Tibial artery (tissue), 4 donors: ENCODE data around the gene ZNF544.
A peak's percentile ranks its signal among the peaks of the same experiment; 100 is the strongest.

Experiments
- DNase-seq, 2 donors: peaks; one replicate each; pipeline ENCODE4 v3.0.0-alpha.2; 2019
- H3K27ac ChIP-seq, 2 donors: fragments of 200-600 bp; sonication (generic) in 1 of 2; 1 replicate in 1 of 2; 2 replicates in 1 of 2; pipeline ENCODE4 v1.5.1; 2018 to 2019; ENCODE audit warnings: mild to moderate bottlenecking in 1 of 2
- H3K27me3 ChIP-seq, 2 donors: fragments of 200-600 bp; sonication (generic) in 1 of 2; one replicate each; pipeline versions ENCODE4 v1.5.1 to v1.6.0; 2016 to 2019
- H3K36me3 ChIP-seq, 3 donors: fragments of 200-600 bp; sonication (generic) in 2 of 3; one replicate each; pipeline ENCODE4 v1.5.1; 2016 to 2019; ENCODE audit warnings: mild to moderate bottlenecking in 2 of 3
- H3K4me1 ChIP-seq, 4 donors: fragments of 200-600 bp; sonication (generic) in 2 of 4; 1 replicate in 3 of 4; 2 replicates in 1 of 4; pipeline ENCODE4 v1.5.1; 2016 to 2019
- H3K4me3 ChIP-seq, 2 donors: fragments of 200-600 bp; sonication (generic) in 1 of 2; 1 replicate in 1 of 2; 2 replicates in 1 of 2; pipeline ENCODE4 v1.5.1; 2018 to 2019; ENCODE audit warnings: mild to moderate bottlenecking in 2 of 2
- H3K9me3 ChIP-seq, 3 donors: fragments of 200-600 bp; sonication (generic) in 1 of 3; one replicate each; pipeline ENCODE4 v1.5.1; 2016 to 2019
- CTCF ChIP-seq, 2 experiments: fragments of 200-600 bp in 1 of 2; fragments of 450-650 bp in 1 of 2; IDR thresholded peaks; one replicate each; pipeline ENCODE4 v1.5.1; 2017 to 2019; ENCODE audit warnings: antibody characterized with exemption in 2 of 2, mild to moderate bottlenecking in 1 of 2, moderate library complexity in 1 of 2
- intact Hi-C: fragments of 100-400 bp; cut with DNase I; formaldehyde crosslinking; loops from one replicate; pipeline ENCODE4 v1.15.0; 2023; ENCODE audit warnings: low total_unique reads

The ZNF544 gene

GRCh38 chr19:58228585-58229254 lies at the start of gene ZNF544:
TSS of gene ZNF544 (plus strand) at chr19:58228914. CDS start at chr19:58244024, 15,110 bp downstream.
- Histone ChIP-seq H3K4me1 (peaks cover 0 to 19% (median 11%) of the 10 kb centered on the region in 4 donors), H3K36me3 (peaks cover 41 to 44% (median 43%) of the 10 kb centered on the region in 3 donors), H3K27ac (peak within 1 kb of the TSS; percentile 79 to 87), H3K4me3 (peak within 1 kb of the TSS; percentile 82 to 90), H3K9me3 (peaks cover 0 to 86% (median 33%) of the 10 kb centered on the region in 3 donors), H3K27me3 (no peaks in the 10 kb centered on the region)
- TF ChIP-seq CTCF (IDR thresholded peaks at IDR 0.05) = no peak
- peak; percentile 35 to 78 for DNase-seq
- intact Hi-C loops = no loop called here

GRCh38 chr19:58181902-58182576 lies 46.7 kb upstream of the ZNF544 start:
- Histone ChIP-seq H3K9me3 (peaks cover 26 to 100% (median 94%) of the 10 kb centered on the region in 3 donors), H3K36me3 (peaks cover 47 to 87% (median 76%) of the 10 kb centered on the region in 3 donors)
- intact Hi-C loops = loop anchor here (5.0 to 10.0 kb wide), 2 partner anchors 93 to 120 kb away; partner anchors contain the start of gene ZNF8

GRCh38 chr19:58182577-58182988 lies 46.1 kb upstream of the ZNF544 start:
- TF ChIP-seq CTCF (IDR thresholded peaks at IDR 0.05) = no peak
- Histone ChIP-seq H3K27ac (peak overlapping the region; percentile 92 to 98), H3K27me3 (no peaks in the 10 kb centered on the region), H3K9me3 (peaks cover 27 to 100% (median 95%) of the 10 kb centered on the region in 3 donors), H3K4me1 (peaks cover 0 to 8% (median 4%) of the 10 kb centered on the region in 4 donors), H3K36me3 (peaks cover 51 to 88% (median 76%) of the 10 kb centered on the region in 3 donors), H3K4me3 (peak overlapping the region; percentile 71 to 88)
- no peak for DNase-seq
- intact Hi-C loops = loop anchor here (5.0 to 10.0 kb wide), 2 partner anchors 92 to 120 kb away; partner anchors contain the start of gene ZNF8

More at GRCh38 chr19:58181902-58182576, 46.7 kb upstream of the ZNF544 start:
- no peaks in the 10 kb centered on the region for H3K27me3 ChIP-seq
- TF ChIP-seq CTCF (IDR thresholded peaks at IDR 0.05) = peak in 1 of 2 experiments; percentile 12
- DNase-seq = no peak
- H3K4me1 ChIP-seq = peaks cover 0 to 8% (median 4%) of the 10 kb centered on the region in 4 donors
- H3K4me3 ChIP-seq = peak overlapping the region; percentile 71 to 88
- H3K27ac ChIP-seq = peak overlapping the region; percentile 92 to 98

GRCh38 chr19:58182989-58183816 lies 45.5 kb upstream of the ZNF544 start, which contains the start of gene ZNF274:
TSS of gene ZNF274 (plus strand) at chr19:58183061. CDS start at chr19:58183966, 905 bp downstream.
- H3K27me3 ChIP-seq = no peaks in the 10 kb centered on the region
- H3K4me1 ChIP-seq = peaks cover 0 to 8% (median 4%) of the 10 kb centered on the region in 4 donors
- TF ChIP-seq CTCF (IDR thresholded peaks at IDR 0.05) = no peak
- H3K4me3 ChIP-seq = peak within 1 kb of the TSS; percentile 71 to 88
- DNase-seq = peak; percentile 87 to 94
- peaks cover 51 to 88% (median 76%) of the 10 kb centered on the region in 3 donors for H3K36me3 ChIP-seq
- intact Hi-C loops = loop anchor here (5.0 to 10.0 kb wide), 2 partner anchors 92 to 119 kb away; partner anchors contain the start of gene ZNF8
- peaks cover 30 to 100% (median 95%) of the 10 kb centered on the region in 3 donors for H3K9me3 ChIP-seq
- H3K27ac ChIP-seq = peak within 1 kb of the TSS; percentile 92 to 98

- Histone ChIP-seq H3K36me3 (peaks cover 52 to 86% (median 74%) of the 10 kb centered on the region in 3 donors), H3K9me3 (peaks cover 30 to 98% (median 95%) of the 10 kb centered on the region in 3 donors)
- intact Hi-C loops = loop anchor here (5.0 to 10.0 kb wide), 2 partner anchors 91 to 118 kb away; partner anchors contain the start of gene ZNF8
Measured at GRCh38 chr19:58183817-58184215, 44.9 kb upstream of the ZNF544 start.

More at GRCh38 chr19:58183817-58184215, 44.9 kb upstream of the ZNF544 start:
- TF ChIP-seq CTCF (IDR thresholded peaks at IDR 0.05) = no peak
- H3K27me3 ChIP-seq = no peaks in the 10 kb centered on the region
- peak overlapping the region; percentile 92 to 98 for H3K27ac ChIP-seq
- DNase-seq = no peak
- H3K4me3 ChIP-seq = peak overlapping the region; percentile 71 to 88
- peaks cover 0 to 8% (median 4%) of the 10 kb centered on the region in 4 donors for H3K4me1 ChIP-seq
